ENCODE results near the gene XRN1.
"Not testable (repeated sequence)": the region's sequence is repeated elsewhere in the genome, so short reads cannot be mapped to it uniquely, and the experiment has no call there.

XRN1 gene

GRCh38 chr3:142324275-142324953 lies 123.4 kb downstream of the XRN1 start:
- not testable (repeated sequence) for DNase-seq

DNA sequence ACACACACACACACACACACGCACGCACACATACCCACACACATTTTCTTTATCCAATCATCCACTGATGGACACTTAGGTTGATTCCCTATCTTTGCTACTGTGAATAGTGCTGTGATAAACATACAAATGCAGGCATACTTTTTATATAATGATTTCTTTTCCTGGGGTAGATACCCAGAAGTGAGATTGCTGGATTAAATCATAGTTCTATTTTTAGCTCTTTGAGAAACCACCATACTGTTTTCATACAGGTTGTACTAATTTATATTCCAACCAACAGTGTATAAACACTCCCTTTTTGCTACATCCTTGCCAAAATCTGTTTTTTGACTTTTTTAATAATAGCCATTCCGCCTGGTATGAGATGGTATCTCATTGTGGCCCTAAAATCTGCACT lies 127.9 kb downstream of the XRN1 start:
- DNase-seq = no peak

GRCh38 chr3:142319094-142319493 lies 128.7 kb downstream of the XRN1 start:
- DNase-seq = no peak

GRCh38 chr3:142318331-142318730 lies 129.5 kb downstream of the XRN1 start:
- DNase-seq = no peak

DNA sequence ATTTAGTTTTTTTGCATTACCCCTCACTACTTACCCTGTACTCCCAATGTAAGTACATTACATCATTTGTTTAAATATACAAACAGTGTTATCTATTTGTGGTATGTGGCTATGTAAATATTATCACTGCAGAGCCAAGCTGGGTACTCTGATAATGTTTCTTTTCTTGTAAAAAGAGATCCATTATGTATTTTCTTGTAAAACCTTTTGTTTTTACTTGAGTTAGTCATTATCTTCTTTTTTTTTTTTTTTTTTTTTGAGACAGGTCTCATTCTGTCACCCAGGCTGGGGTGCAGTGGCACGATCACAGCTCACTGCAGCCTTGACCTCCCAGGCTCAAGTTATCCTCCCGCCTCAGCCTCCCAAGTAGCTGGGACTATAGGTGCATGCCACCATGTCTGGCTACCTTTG lies 131.9 kb downstream of the XRN1 start:
- DNase-seq = not testable (repeated sequence)

GRCh38 chr3:142315083-142315482 lies 132.8 kb downstream of the XRN1 start:
- no peak for DNase-seq

- DNase-seq = no peak
Observed at GRCh38 chr3:142310439-142310838, 137.4 kb downstream of the XRN1 start.

DNA sequence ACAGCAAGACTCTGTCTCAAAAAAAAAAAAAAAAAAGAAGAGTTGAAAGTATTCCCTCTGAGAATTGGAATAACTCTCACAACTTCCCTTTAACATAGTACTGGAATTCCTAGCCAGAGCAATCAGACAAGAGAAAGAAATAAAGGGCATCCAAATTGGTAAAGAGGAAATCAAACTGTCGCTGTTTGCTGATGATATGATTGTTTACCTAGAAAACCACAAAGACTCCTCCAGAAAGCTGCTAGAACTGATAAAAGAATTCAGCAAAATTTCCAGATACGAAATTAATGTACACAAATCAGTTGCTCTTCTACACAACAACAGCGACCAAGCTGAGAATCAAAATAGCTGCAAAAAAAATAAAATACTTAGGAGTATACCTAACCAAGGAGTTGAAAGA lies 145.0 kb downstream of the XRN1 start:
- DNase-seq = not testable (repeated sequence)

DNA sequence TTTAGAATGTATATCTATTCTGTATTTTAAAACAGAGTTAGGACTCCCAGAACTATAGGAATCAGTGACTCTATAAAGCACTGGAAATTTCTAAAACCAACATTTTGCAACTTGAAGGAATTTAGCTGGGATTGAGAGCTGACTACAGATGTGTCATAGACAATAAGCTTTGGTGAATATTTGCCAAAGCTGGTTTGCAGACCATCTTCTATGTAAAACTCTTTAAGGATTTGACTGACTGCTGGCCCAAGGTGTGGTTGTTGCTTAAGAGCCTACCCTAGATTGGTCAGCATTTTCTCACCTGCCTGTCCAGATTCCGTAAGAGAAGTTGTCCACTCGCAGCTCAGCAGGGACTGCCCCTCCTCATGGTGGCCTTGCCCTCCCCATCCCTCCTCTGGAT lies 149.2 kb downstream of the XRN1 start:
- no peak for DNase-seq

DNA sequence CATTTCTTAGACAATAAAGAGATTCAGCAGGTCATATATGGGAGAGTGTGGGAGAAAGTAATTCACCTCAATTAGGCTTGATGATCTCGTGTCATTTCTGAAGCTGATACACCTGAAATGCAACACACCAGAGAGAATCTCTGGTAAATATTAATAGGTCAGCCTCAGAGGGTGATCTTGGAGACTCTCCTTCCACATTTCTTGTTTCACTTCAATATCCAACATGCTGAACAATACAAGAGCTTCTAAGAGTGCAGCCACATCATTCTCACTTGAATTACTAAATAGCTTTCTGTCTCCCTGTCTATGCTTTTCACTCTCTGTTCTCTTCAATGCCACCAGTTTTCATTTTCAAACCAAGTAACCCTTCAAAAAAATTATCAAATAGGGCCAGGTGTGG lies 151.3 kb downstream of the XRN1 start:
- no peak for DNase-seq

- no peak for DNase-seq
Observed at GRCh38 chr3:142287866-142288638, 159.8 kb downstream of the XRN1 start.

- DNase-seq = no peak
Observed at GRCh38 chr3:142285083-142285517, 162.7 kb downstream of the XRN1 start.

GRCh38 chr3:142282503-142282902 lies 165.3 kb downstream of the XRN1 start:
- no peak for DNase-seq

- no peak for DNase-seq
Observed at GRCh38 chr3:142281474-142281873, 166.4 kb downstream of the XRN1 start.

DNA sequence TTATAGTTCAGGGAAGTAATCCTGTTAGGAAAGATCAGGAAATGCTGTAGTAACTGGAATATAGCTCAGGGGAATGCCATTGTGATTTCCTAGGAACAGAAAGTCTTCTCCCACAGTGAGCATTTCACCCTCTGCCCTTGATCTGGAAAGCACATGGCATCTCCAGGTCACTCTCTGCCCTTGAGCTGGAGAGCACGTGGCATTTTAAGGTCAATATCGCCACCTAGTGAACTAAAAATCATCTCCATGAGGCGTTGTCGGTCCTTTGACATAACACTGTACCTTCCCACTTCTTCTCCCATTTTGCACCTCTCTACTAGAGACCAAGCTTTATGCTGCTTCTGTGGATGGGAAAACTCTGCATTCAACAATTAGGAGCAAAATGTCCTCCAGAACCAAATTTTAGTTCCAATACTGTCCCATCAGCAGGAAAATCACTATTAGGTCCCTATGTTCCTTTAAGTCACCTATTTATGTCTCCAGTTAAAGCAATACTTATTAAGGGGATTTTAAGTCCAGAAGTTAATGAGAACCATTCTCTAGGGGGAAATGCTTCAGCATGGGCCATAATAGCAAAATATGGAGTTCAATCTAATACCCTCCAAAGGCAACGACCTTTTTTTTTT lies 167.8 kb downstream of the XRN1 start:
- peak; percentile 76 for DNase-seq

- DNase-seq = no peak
Observed at GRCh38 chr3:142278451-142278850, 169.4 kb downstream of the XRN1 start.

- no peak for DNase-seq
Observed at GRCh38 chr3:142276781-142277180, 171.1 kb downstream of the XRN1 start.

GRCh38 chr3:142275856-142276255 lies 172.0 kb downstream of the XRN1 start:
- DNase-seq = no peak

DNA sequence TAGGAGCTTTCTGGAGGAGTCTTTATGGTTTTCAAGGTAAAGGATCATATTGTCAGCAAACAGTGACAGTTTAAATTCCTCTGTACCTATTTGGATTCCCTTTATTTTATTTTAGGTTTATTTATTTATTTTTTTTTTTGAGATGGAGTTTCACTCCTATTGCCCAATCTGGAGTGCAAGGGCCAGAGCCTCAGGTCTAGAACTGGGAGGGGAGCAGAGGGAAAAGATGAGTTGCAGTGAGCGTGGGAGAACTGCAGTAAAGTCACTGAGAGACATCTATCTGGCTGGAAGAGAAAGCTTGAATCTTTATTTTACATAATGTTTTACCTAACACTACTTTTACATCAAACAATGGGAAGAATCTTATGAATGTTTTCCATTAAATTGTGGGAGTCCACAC lies 172.9 kb downstream of the XRN1 start:
- DNase-seq = no peak

- no peak for DNase-seq
Observed at GRCh38 chr3:142273501-142273900, 174.3 kb downstream of the XRN1 start.

- no peak for DNase-seq
Observed at GRCh38 chr3:142272200-142272891, 175.5 kb downstream of the XRN1 start.

DNA sequence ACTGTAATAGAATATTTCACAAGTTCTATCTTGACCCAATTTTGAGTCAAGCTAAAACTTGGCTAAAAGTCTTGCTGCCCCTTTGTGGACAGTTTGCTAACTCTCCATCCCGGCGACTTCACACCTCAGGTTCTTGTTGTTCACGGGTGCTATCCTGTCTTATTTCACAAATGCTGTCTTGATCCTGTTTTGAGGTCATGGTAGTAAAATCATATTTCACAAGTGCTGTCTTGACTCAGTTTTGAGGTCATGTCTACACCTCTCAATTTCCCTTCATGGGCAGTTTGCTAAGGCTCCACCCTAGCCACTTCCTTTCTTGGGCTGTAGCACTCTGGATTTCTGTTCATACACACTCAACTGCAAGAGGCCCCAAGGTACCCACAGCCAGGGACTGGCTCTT lies 177.4 kb downstream of the XRN1 start:
- peak; percentile 73 for DNase-seq

- DNase-seq = peak; percentile 39
Observed at GRCh38 chr3:142269767-142270166, 178.1 kb downstream of the XRN1 start.

Measured in CD4-positive, alpha-beta T cell treated with Interleukin-4 for 4 hours (primary cell).